Measurements from ENCODE around the gene DNMT3B.

DNMT3B gene

GRCh38 chr20:32731882-32732266, 30.3 kb upstream of the DNMT3B start:
- no peak overlapping the region for H3K4me2 ChIP-seq (ENCODE audit: low read length)

GRCh38 chr20:32737371-32738223, 24.6 kb upstream of the DNMT3B start:
- H4K20me1 ChIP-seq (ENCODE audit: insufficient read depth, low read length), result no peaks in the 10 kb centered on the region
- H2AFZ ChIP-seq (ENCODE audit: low read length), result no peak overlapping the region
- no peak overlapping the region for H3K4me2 ChIP-seq (ENCODE audit: low read length)
- peaks cover 13% of the 10 kb centered on the region for H3K4me1 ChIP-seq (ENCODE audit: insufficient read depth, low read length, severe bottlenecking)
- H3K27me3 ChIP-seq (ENCODE audit: insufficient read depth, low read length), result no peaks in the 10 kb centered on the region
- no peak overlapping the region for H3K27ac ChIP-seq (ENCODE audit: low read depth, low read length, poor library complexity, severe bottlenecking)
- TF ChIP-seq CTCF (IDR thresholded peaks at IDR 0.05; ENCODE audit: low read length) (no peak), EZH2 (IDR thresholded peaks at IDR 0.05; ENCODE audit: borderline replicate concordance, low read length) (no peak)
- H3F3A ChIP-seq (ENCODE audit: insufficient read depth, low read length), result no peaks in the 10 kb centered on the region
- H3K9me2 ChIP-seq (ENCODE audit: low read depth, low read length), result no peaks in the 10 kb centered on the region
- H3K9me3 ChIP-seq (ENCODE audit: low read length), result no peaks in the 10 kb centered on the region
- no peaks in the 10 kb centered on the region; the same call in 1 of the 2 replicates for H3K79me2 ChIP-seq (ENCODE audit: insufficient read depth, low read length)
- no peak overlapping the region for H3K4me3 ChIP-seq (ENCODE audit: low read depth, low read length, poor library complexity, severe bottlenecking)
- H3K9ac ChIP-seq (ENCODE audit: low read length), result no peak overlapping the region
- H3K36me3 ChIP-seq (ENCODE audit: insufficient read depth, low read length), result peaks cover 9% of the 10 kb centered on the region; the same call in 1 of the 2 replicates

More at GRCh38 chr20:32731882-32732266, 30.3 kb upstream of the DNMT3B start:
- H3K27ac ChIP-seq (ENCODE audit: low read depth, low read length, poor library complexity, severe bottlenecking), result no peak overlapping the region
- H3F3A ChIP-seq (ENCODE audit: insufficient read depth, low read length), result no peaks in the 10 kb centered on the region
- H4K20me1 ChIP-seq (ENCODE audit: insufficient read depth, low read length), result no peaks in the 10 kb centered on the region
- no peaks in the 10 kb centered on the region for H3K79me2 ChIP-seq (ENCODE audit: insufficient read depth, low read length)
- H3K9ac ChIP-seq (ENCODE audit: low read length), result no peak overlapping the region
- TF ChIP-seq CTCF (IDR thresholded peaks at IDR 0.05; ENCODE audit: low read length), result no peak
- TF ChIP-seq EZH2 (IDR thresholded peaks at IDR 0.05; ENCODE audit: borderline replicate concordance, low read length), result no peak
- peaks cover 23% of the 10 kb centered on the region for H3K36me3 ChIP-seq (ENCODE audit: insufficient read depth, low read length)
- peaks cover 9% of the 10 kb centered on the region for H3K4me1 ChIP-seq (ENCODE audit: insufficient read depth, low read length, severe bottlenecking)
- H3K27me3 ChIP-seq (ENCODE audit: insufficient read depth, low read length), result no peaks in the 10 kb centered on the region
- no peak overlapping the region for H2AFZ ChIP-seq (ENCODE audit: low read length)
- H3K4me3 ChIP-seq (ENCODE audit: low read depth, low read length, poor library complexity, severe bottlenecking), result no peak overlapping the region
- H3K9me2 ChIP-seq (ENCODE audit: low read depth, low read length), result no peaks in the 10 kb centered on the region
- H3K9me3 ChIP-seq (ENCODE audit: low read length), result no peaks in the 10 kb centered on the region

DNA sequence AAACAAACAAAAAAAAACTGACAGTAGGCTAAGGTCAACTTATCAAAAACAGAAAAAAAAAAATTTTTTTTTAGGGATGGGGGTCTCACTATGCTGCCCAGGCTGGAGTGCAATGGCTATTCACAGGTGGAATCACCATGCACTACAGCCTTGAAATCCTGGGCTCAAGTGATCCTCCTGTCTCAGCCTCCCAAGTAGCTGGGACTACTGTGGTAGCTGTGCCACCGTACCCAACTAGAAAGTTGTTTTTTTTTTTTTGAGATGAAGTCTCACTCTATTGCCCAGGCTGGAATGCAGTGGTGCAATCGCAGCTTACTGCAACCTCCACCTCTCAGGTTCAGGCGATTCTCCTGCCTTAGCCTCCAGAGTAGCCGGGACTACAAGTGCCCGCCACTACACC, 21.0 kb upstream of the DNMT3B start:
- no peak overlapping the region for H2AFZ ChIP-seq (ENCODE audit: low read length)
- H3K4me3 ChIP-seq (ENCODE audit: low read depth, low read length, poor library complexity, severe bottlenecking), result no peak overlapping the region
- TF ChIP-seq CTCF (IDR thresholded peaks at IDR 0.05; ENCODE audit: low read length) (no peak), EZH2 (IDR thresholded peaks at IDR 0.05; ENCODE audit: borderline replicate concordance, low read length) (no peak)
- H3K4me1 ChIP-seq (ENCODE audit: insufficient read depth, low read length, severe bottlenecking), result peaks cover 37% of the 10 kb centered on the region
- H3K4me2 ChIP-seq (ENCODE audit: low read length), result no peak overlapping the region
- H3K27me3 ChIP-seq (ENCODE audit: insufficient read depth, low read length), result no peaks in the 10 kb centered on the region
- no peaks in the 10 kb centered on the region for H3K9me3 ChIP-seq (ENCODE audit: low read length)
- H3K9me2 ChIP-seq (ENCODE audit: low read depth, low read length), result no peaks in the 10 kb centered on the region
- no peaks in the 10 kb centered on the region; the same call in 1 of the 2 replicates for H3K79me2 ChIP-seq (ENCODE audit: insufficient read depth, low read length)
- no peaks in the 10 kb centered on the region for H3F3A ChIP-seq (ENCODE audit: insufficient read depth, low read length)
- no peak overlapping the region for H3K9ac ChIP-seq (ENCODE audit: low read length)
- H3K36me3 ChIP-seq (ENCODE audit: insufficient read depth, low read length), result peaks cover 9% of the 10 kb centered on the region; the same call in 1 of the 2 replicates
- no peaks in the 10 kb centered on the region for H4K20me1 ChIP-seq (ENCODE audit: insufficient read depth, low read length)
- H3K27ac ChIP-seq (ENCODE audit: low read depth, low read length, poor library complexity, severe bottlenecking), result peak overlapping the region; percentile 92

Data from OCI-LY1 (cell line).